GM19455 (cell line): ENCODE data around the gene TTC12.

ENCODE experiments used
- ATAC-seq: cut with Tn5 transposase; IDR thresholded peaks from one replicate; pipeline ENCODE4 v1.9.1; 2021; ENCODE audit not compliant: unreplicated experiment

Gene TTC12

GRCh38 chr11:113324250-113324649 lies 9.9 kb downstream of the TTC12 start:
- no peak for ATAC-seq

GRCh38 chr11:113329725-113330124 lies 15.3 kb downstream of the TTC12 start:
- no peak for ATAC-seq

- no peak for ATAC-seq
Observed at GRCh38 chr11:113331441-113331840, 17.1 kb downstream of the TTC12 start.

GRCh38 chr11:113332023-113332422 lies 17.6 kb downstream of the TTC12 start:
- no peak for ATAC-seq

GRCh38 chr11:113332638-113333329 lies 18.4 kb downstream of the TTC12 start:
- ATAC-seq = no peak

- no peak for ATAC-seq
Observed at GRCh38 chr11:113334183-113334582, 19.8 kb downstream of the TTC12 start.

GRCh38 chr11:113338730-113339129 lies 24.3 kb downstream of the TTC12 start:
- no peak for ATAC-seq

DNA sequence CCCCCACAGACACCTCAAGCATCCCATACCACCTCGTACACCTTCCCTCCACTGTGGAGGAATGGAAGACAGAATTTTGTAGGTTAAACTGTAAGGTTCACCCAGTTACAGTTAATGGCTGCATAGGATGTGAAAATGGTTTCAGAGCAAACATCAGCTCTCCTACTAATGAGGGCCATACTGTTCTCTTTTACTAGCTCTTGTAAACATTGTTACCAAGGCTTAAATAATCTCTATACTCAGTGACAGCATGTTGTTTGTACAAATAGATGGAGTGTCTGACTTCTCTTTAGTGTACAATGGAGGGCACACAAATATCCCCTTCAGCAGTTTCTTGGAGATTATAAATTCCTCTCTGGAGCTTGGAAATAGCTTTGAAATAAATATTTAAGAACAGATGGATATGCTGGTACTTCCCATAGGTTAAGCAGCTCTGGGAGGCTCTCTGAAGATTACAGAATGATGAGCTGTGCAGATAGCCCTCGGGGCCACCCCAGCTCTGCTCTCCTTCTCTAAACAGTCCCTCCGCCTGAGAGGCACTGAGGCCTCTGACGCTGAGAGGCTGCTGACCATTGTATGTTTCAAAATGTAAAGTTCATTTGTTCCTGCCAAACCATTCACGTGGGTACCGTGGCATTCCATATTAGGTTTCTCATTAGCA lies 25.7 kb downstream of the TTC12 start:
- no peak for ATAC-seq

- no peak for ATAC-seq
Observed at GRCh38 chr11:113341388-113342165, 27.2 kb downstream of the TTC12 start.

- ATAC-seq = no peak
Observed at GRCh38 chr11:113345978-113346377, 31.6 kb downstream of the TTC12 start.

DNA sequence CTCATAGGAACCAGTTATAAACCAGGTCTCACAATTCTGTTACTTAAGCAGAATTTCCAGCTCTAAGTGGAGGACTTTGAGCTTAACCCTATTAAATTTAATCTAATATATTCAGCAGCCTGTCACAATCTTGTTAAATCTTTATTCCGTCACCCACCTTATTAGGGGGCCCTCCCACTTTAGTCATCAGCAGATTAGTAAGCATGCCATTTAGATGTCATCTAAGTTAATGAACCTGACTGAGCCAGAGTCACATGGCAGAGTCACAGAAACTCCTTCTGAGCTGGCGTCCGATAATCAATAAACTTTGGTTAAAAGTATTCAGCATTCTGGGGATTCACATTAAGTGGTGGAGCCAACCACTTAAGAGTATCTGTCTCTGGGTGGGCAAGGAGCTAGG lies 35.1 kb downstream of the TTC12 start:
- ATAC-seq = no peak

DNA sequence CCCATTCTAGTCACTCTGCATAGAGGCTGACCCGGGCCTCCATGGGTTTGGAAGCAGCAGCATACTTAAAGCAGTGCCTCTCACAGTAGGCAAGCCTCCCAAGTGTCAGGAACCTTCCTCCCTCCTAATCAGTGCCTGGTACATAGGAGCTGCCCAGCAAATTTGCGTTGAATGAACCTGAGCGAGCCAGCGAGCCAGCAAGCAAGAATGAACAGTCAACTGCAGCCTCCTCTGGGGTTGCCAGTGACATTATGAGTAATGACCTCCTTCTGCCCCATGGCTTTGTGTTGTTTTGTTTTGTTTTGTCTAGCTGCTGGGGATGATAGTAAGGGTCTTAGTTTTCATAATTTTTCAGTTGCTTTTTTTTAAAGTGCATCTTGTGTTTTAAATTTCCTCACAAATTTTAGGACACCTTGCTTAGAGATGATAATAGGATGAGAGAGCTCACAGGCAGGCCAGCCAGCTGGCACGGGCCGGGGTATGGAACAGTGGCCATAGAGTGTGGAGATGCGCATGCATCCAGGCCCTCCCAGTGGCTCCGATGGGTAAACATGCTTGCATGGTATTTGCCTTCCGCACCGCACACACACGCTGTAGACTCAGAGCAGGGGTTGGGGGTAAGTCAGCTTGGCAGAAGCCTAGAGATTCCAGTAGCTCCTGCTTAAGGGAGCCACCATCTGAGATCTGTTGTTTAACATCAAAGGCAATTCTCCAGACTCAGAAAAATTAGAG lies 36.1 kb downstream of the TTC12 start:
- ATAC-seq = no peak

GRCh38 chr11:113351068-113351450 lies 36.7 kb downstream of the TTC12 start:
- ATAC-seq = no peak

GRCh38 chr11:113351480-113351879 lies 37.1 kb downstream of the TTC12 start:
- ATAC-seq = no peak

- no peak for ATAC-seq
Observed at GRCh38 chr11:113356203-113356602, 41.8 kb downstream of the TTC12 start.

DNA sequence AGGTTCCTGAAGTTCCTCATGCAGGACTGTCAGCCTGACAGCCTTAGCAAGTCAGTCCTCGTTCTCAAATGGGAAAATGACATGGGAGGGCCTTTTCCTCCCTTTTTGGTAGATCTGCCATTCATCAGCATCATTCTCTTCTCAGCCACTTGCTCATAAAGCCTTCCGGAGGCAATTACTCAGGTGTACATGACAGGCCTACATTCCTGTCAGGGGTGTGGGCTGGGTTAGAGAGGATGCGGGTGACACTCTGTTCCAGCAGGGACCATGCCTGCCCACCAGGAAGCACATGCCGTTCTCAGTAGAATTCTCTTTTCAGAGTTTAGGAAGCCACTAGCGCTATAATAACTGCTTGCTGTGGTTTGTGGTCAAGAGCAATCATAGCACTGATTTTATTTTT lies 49.0 kb downstream of the TTC12 start:
- ATAC-seq = no peak

DNA sequence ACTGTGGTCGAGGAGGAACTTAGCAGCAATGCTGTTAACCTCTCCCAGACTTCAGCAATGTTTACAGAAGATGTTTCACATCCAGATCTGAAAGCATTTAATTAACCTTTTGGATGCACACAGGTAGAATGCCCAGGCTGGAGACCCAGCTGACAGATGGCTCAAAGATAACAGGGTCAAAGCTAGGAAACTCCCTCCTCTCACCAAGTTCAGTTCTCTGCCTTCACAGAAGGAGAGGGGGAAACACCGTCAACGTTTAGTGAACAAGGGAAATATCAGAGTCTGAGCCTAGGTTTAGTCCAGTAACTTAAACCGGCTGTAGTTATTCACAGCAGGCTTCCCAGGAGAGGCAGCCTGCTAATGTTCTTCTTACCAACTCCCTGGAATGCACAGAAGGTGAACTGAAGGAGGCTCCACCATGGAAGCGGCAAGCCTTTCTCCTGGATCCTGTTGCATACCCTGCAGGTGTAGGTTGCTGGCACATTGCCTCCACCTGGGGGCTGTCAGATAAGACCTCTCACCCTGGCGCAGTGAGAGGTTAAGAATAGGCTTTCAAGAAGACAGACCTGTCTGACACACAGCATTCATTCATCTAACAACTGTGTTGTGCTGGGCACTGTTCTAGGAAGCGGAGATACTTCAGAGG lies 49.7 kb downstream of the TTC12 start:
- ATAC-seq = no peak

DNA sequence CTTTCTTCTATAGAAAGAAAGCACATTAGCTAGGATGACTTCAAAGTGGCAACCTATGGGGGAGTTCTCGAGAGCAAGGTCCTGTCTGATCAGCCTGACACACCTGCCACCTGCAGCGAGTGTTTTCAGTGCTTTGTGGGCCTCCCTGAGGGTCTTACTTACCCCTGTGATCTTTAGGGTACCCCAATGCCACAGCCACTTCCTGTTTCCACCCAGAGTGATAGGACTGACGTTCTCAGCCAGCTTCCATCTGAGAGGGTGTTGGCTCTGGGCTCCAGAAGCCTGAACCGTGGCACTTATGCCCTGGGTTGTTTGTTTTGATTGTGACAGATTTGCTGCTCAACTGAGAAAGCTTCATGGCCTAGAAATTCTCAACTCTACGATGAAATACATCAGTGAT lies 51.5 kb downstream of the TTC12 start:
- ATAC-seq = no peak

GRCh38 chr11:113369411-113369810 lies 55.0 kb downstream of the TTC12 start:
- ATAC-seq = no peak

- ATAC-seq = no peak
Observed at GRCh38 chr11:113370634-113371033, 56.3 kb downstream of the TTC12 start.

DNA sequence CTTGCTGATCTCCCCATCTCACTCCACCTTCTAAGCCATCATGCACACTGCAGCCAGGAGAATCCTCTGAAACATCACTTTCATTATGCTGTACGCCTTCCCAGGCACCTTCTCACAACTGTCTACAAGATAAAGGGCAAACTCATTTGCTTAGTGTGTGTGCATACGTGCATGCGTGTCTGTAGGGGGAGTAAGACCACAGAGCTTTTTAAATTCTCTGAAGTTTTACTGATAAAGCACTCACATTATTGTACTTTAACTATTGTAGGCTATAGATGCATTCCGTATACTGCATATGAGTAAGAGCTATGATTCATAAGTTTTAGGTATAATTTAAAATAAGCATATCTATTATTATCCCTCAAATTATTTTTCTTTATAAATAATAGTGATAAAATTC lies 57.9 kb downstream of the TTC12 start:
- no peak for ATAC-seq
